ENCODE data around the gene NRM.

DNA sequence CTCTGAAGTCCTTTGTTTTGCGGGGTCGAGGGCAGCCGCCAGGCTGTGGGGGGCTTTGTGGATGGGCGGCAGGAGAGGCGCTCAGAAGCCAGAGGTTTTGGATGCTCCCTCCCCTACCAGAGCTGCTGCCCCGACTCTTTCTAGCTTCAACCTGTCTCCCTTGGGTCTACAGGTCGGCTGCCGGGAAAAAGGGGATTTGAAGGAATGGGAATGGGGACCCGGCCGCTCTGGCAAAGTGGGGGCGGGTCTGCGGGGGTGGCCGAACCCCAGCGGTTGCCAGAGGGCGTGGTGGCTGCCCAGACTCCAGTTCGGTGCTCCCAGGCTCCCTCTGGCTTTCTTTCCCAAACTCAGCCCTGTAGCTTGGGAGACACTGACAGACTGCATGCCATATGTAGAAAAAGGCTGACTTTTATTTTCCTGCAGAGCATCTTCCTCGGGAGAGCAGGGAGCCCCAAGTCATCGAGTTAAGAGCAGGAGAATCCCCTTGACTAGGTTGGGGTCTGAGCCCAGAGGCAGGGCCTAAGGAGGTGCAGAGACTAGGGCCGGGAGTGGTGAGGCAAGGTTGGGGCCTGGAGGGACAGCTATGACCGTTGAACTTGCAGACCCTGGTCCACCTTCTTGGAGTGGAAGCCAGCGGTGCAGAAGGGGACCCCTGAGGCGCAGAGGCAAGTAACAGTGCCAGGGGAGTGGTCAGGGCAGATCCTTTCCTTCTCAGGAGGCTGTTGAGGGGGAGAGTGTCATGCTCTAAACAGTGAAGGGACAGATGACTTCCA lies 2.9 kb downstream of the NRM start:
- TF ChIP-seq, protein P1, sequence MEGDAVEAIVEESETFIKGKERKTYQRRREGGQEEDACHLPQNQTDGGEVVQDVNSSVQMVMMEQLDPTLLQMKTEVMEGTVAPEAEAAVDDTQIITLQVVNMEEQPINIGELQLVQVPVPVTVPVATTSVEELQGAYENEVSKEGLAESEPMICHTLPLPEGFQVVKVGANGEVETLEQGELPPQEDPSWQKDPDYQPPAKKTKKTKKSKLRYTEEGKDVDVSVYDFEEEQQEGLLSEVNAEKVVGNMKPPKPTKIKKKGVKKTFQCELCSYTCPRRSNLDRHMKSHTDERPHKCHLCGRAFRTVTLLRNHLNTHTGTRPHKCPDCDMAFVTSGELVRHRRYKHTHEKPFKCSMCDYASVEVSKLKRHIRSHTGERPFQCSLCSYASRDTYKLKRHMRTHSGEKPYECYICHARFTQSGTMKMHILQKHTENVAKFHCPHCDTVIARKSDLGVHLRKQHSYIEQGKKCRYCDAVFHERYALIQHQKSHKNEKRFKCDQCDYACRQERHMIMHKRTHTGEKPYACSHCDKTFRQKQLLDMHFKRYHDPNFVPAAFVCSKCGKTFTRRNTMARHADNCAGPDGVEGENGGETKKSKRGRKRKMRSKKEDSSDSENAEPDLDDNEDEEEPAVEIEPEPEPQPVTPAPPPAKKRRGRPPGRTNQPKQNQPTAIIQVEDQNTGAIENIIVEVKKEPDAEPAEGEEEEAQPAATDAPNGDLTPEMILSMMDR (IDR thresholded peaks at IDR 0.05; ENCODE audit: insufficient read depth, low read length, poor library complexity, severe bottlenecking): no peak
- no peak for TF ChIP-seq EZH2phosphoT487 (conservative IDR thresholded peaks at IDR 0.05; ENCODE audit: low read length)

All from SU-DHL-6 (cell line).